ENCODE data around the gene RNF213. TPM values are rescaled to one million over a fixed set of nuclear protein-coding genes. Genes with fewer than 3 reads are reported as not detected.

RNF213 gene
- total and polyA plus RNA-seq, 12 donors: 51.1 to 182 (median 122) TPM

- Histone ChIP-seq H3K36me3 (replicated peaks in 1 of 2) (no peaks in the 10 kb centered on the region), H3K27ac (no peak overlapping the region), H3K4me1 (replicated peaks in 1 of 2) (peaks cover 0 to 4% of the 10 kb centered on the region in 2 donors), H3K4me3 (no peak overlapping the region), H3K27me3 (no peaks in the 10 kb centered on the region), H3K9me3 (replicated peaks in 1 of 3) (no peaks in the 10 kb centered on the region)
- intact Hi-C loops (cut with DNase I): loop anchor here in 1 of 2 donors (10.0 kb wide), 1 partner anchor 441 kb away; no protein-coding TSS in a partner anchor
- 65 to 83% (median 75%) methylated on average over 7 to 13 of the region's 13 CpGs for WGBS, 4 donors
- TF ChIP-seq CTCF (IDR thresholded peaks at IDR 0.05): no peak
- no peak for TF ChIP-seq POLR2A (IDR thresholded peaks at IDR 0.05)
- DNase-seq: no peak
Measured at GRCh38 chr17:80423536-80424225, 163.0 kb downstream of the RNF213 start.

GRCh38 chr17:80424261-80424660 lies 163.6 kb downstream of the RNF213 start:
- 30 to 89% (median 82%) methylated on average over 3 to 8 of the region's 8 CpGs for WGBS, 4 donors
- no peak for DNase-seq
- H3K9me3 ChIP-seq (replicated peaks in 1 of 3): no peaks in the 10 kb centered on the region
- no peaks in the 10 kb centered on the region for H3K27me3 ChIP-seq
- intact Hi-C loops (cut with DNase I): loop anchor here in 1 of 2 donors (10.0 kb wide), 1 partner anchor 441 kb away; no protein-coding TSS in a partner anchor
- H3K27ac ChIP-seq: no peak overlapping the region
- H3K4me3 ChIP-seq: no peak overlapping the region
- no peaks in the 10 kb centered on the region for H3K36me3 ChIP-seq (replicated peaks in 1 of 2)
- TF ChIP-seq POLR2A (IDR thresholded peaks at IDR 0.05): no peak
- TF ChIP-seq CTCF (IDR thresholded peaks at IDR 0.05): no peak
- peaks cover 0 to 4% of the 10 kb centered on the region in 2 donors for H3K4me1 ChIP-seq (replicated peaks in 1 of 2)

- Histone ChIP-seq H3K27me3 (no peaks in the 10 kb centered on the region), H3K27ac (no peak overlapping the region), H3K9me3 (replicated peaks in 1 of 3) (no peaks in the 10 kb centered on the region), H3K4me3 (no peak overlapping the region), H3K4me1 (replicated peaks in 1 of 2) (peaks cover 0 to 4% of the 10 kb centered on the region in 2 donors), H3K36me3 (replicated peaks in 1 of 2) (no peaks in the 10 kb centered on the region)
- TF ChIP-seq CTCF (IDR thresholded peaks at IDR 0.05): no peak
- no peak for TF ChIP-seq POLR2A (IDR thresholded peaks at IDR 0.05)
- 77 to 84% (median 82%) methylated on average over 18 to 27 of the region's 27 CpGs for WGBS, 4 donors
- no peak for DNase-seq
- intact Hi-C loops (cut with DNase I): loop anchor here (5.0 to 10.0 kb wide), 4 partner anchors 47 to 557 kb away; no protein-coding TSS in a partner anchor
Measured at GRCh38 chr17:80424878-80425765, 164.5 kb downstream of the RNF213 start.

- Histone ChIP-seq H3K36me3 (replicated peaks in 1 of 2) (no peaks in the 10 kb centered on the region), H3K4me1 (replicated peaks in 1 of 2) (peaks cover 0 to 4% of the 10 kb centered on the region in 2 donors), H3K4me3 (no peak overlapping the region), H3K27me3 (no peaks in the 10 kb centered on the region), H3K9me3 (replicated peaks in 1 of 3) (no peaks in the 10 kb centered on the region), H3K27ac (no peak overlapping the region)
- no peak for DNase-seq
- 57 to 85% (median 77%) methylated on average over 6 to 9 of the region's 9 CpGs for WGBS, 4 donors
- TF ChIP-seq CTCF (IDR thresholded peaks at IDR 0.05): no peak
- no peak for TF ChIP-seq POLR2A (IDR thresholded peaks at IDR 0.05)
- intact Hi-C loops (cut with DNase I): loop anchor here (2.0 to 10.0 kb wide), 6 partner anchors 46 to 556 kb away; no protein-coding TSS in a partner anchor
Measured at GRCh38 chr17:80425835-80426426, 165.3 kb downstream of the RNF213 start.

Measured in adrenal gland (tissue), 12 donors.